Erythroblast (primary cell): ENCODE results near the gene DNAI1.

ENCODE experiments used
- DNase-seq, 2 experiments: peaks; one replicate each; lab custom pipeline; 2025; lab: John Stamatoyannopoulos, UW
- GATA1 ChIP-seq: IDR thresholded peaks from 2 replicates; pipeline ENCODE4 v1.6.1; 2011; ENCODE audit warnings: low read depth, mild to moderate bottlenecking, control low read depth, low read length, moderate library complexity
- POLR2A ChIP-seq: IDR thresholded peaks from 2 replicates; pipeline ENCODE4 v1.6.1; 2011; ENCODE audit warnings: mild to moderate bottlenecking, low read length

Gene DNAI1

DNA sequence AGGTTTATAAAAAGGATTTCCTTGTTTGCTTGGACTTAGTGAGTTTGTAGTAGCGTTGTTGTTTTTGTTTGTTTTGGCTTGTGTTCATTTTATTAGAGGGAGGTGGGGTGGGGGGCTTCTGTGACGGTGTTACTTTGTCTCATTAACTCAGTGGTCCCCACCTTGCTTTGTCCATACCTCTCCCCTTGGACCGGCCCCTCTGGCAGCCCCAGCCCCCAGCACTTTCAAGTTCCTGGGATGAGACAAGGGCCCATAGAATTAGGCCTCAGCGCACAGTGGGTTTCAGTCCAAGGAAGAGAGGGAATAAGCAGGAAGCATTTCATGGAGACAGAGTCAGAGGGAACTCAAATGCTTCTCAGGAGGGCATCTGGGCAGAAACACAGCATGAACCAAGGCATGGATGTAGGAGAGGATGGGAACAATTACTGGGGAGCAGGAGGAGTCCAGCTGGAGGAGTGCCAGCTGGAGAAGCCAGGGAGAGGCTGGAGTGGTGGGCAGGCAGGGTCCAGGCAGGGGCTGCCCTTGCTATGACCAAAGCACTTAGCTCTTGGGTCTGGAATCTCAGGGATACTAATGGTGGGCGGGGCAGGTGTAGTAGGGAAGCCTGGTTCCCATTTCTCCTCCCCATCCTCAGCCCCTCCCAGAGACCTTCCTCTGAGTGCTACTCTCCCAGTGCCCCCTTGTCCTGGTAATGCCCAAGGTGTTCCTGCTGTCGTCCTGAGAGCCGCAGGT is 87.7 kb downstream of the DNAI1 start:
- DNase-seq: no peak
- no peak for TF ChIP-seq GATA1
- no peak for TF ChIP-seq POLR2A

GRCh38 chr9:34546834-34547827 is 88.5 kb downstream of the DNAI1 start:
- TF ChIP-seq GATA1 (no peak), POLR2A (no peak)
- peak; percentile 69 to 76 for DNase-seq

DNA sequence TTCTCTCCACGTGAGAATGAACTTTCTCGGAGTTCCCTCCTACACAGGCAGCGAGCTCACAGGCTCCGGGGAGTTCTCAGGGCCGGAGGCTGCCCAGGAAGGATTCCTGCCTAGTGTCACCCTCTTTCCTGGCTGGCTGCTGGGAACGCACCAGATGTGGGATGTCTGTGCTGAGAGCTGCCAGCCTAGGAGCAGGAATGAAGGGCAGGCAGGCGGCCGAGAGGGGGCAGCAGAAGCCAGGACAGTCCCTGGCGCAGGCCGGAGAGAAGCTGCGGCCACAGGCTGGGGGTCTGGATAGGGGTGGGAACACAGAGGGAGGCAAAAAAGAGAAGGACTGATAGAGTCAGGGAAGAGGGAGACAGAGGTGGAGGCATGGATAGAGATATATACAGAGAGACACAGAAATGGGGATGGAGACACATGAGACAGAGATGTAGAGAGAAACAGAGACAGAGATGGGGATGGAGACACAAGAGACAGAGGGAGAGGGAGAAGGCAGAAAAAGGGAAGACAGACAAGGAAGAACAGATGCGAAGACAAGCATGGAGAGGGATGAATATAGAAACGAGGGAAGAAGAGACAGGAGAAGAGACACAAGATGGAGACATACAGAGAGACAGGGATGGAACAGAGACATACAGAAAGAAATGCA is 89.5 kb downstream of the DNAI1 start:
- TF ChIP-seq GATA1 (no peak), POLR2A (no peak)
- peak; percentile 26 to 48 for DNase-seq

GRCh38 chr9:34549407-34549732 is 90.8 kb downstream of the DNAI1 start:
- TF ChIP-seq GATA1: no peak
- TF ChIP-seq POLR2A: no peak
- no peak for DNase-seq

GRCh38 chr9:34550016-34550680 is 91.5 kb downstream of the DNAI1 start:
- no peak for DNase-seq
- TF ChIP-seq POLR2A (no peak), GATA1 (no peak)

DNA sequence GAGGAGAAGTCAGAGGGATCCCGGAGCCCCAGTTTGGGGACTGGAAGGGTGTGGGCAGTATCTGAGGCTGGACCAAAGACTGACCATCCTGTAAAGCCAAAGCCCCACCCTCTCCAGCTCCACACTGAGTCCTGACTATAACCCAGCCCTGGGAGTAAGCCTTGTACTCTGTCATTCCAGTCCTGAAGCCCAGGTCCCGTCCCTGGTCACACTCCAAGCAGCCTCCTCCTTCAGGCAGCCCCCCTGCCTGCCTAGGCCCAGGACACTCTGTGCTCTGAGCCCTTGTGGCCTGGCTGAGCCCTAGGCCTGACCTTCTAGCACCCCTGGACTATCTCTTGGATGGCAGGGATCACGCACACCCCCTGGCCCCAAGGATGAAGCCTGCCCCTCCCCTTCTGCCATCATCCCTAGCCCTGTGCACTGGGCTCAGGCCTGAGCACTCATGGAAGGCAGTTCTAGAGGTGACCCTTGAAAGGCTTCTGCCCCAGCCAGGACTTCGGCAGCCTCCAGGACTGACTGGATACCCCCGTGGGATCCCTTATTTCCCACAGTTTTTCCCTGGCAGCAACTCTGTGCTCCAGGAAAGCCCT is 92.2 kb downstream of the DNAI1 start:
- TF ChIP-seq POLR2A (no peak), GATA1 (no peak)
- no peak for DNase-seq

- TF ChIP-seq POLR2A (no peak), GATA1 (no peak)
- DNase-seq: no peak
Measured at GRCh38 chr9:34551751-34552605, 93.4 kb downstream of the DNAI1 start.

GRCh38 chr9:34552606-34552981 is 94.0 kb downstream of the DNAI1 start:
- DNase-seq: no peak
- no peak for TF ChIP-seq GATA1
- TF ChIP-seq POLR2A: no peak

- DNase-seq: no peak
- no peak for TF ChIP-seq GATA1
- TF ChIP-seq POLR2A: no peak
Measured at GRCh38 chr9:34552986-34553385, 94.4 kb downstream of the DNAI1 start.

DNA sequence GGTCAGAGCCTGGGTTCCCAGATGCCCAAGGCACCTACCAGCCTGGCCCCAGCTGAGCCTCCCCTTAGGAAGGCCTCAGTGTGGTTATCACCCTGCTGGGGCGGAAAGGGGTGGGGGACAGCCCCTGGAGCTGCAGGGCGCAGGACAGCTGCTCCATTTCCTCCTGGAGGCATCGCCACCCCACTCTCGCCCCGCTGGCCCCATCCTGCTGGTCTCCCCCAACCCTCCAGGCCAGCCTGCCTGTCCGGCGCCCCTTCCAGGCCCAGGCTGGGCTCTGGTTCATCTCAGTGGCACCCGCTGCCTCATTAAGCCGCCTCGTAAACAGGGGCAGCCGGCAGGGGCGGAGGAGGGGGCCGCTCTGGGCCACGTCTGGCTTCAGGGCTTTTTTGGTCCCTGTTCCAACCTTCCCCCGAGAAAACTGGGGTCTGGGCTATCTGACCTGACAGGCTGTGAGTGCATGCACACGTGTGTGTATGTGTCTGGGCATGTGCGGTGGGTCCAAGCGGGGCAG is 95.0 kb downstream of the DNAI1 start:
- no peak for DNase-seq
- TF ChIP-seq GATA1 (no peak), POLR2A (no peak)

GRCh38 chr9:34554211-34555001 is 95.8 kb downstream of the DNAI1 start:
- DNase-seq: no peak
- TF ChIP-seq GATA1 (no peak), POLR2A (no peak)

DNA sequence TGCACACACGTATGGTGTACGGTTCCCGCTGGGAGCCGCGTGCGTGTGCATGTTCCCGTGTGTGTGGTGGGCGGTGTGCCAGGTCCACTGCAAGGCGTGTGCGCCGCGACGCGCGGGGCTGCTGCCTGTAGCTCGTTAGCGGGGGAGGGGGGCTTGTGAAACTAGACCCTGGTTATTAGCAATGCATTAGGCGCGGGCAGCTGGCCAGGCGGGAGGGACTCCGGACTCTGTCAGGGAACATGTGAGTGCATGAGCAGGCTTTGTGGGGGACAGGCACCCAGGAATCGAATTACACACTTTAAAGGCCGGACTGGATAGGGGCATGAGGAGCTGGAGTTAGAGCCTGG is 96.4 kb downstream of the DNAI1 start:
- no peak for TF ChIP-seq POLR2A
- TF ChIP-seq GATA1: no peak
- DNase-seq: no peak
